NB4 (cell line): Measurements from ENCODE around the gene SLC7A11.

Experiments used
- DNase-seq: peaks from one replicate; pipeline ENCODE4 v3.0.0; 2010; ENCODE audit warnings: low read depth
- H3K4me3 ChIP-seq: one replicate; pipeline ENCODE4 v1.5.1; 2011; ENCODE audit warnings: mild to moderate bottlenecking, low read depth, low read length, moderate library complexity
- MYC ChIP-seq: IDR thresholded peaks from 2 replicates; pipeline ENCODE4 v1.6.1; 2011; ENCODE audit warnings: low read depth, low read length
- POLR2A ChIP-seq: IDR thresholded peaks from 2 replicates; pipeline ENCODE4 v1.6.1; 2011; ENCODE audit warnings: mild to moderate bottlenecking; ENCODE audit not compliant: insufficient read length; ENCODE audit errors: extremely low read depth
- TF ChIP-seq, protein P1 (sequence below): IDR thresholded peaks from 2 replicates; pipeline ENCODE4 v1.6.1; 2011; ENCODE audit warnings: low read depth, low read length
- TF ChIP-seq, protein P2 (sequence below): IDR thresholded peaks from one replicate; pipeline ENCODE4 v1.5.1; 2012; ENCODE audit warnings: low read depth, low read length

SLC7A11 gene

DNA sequence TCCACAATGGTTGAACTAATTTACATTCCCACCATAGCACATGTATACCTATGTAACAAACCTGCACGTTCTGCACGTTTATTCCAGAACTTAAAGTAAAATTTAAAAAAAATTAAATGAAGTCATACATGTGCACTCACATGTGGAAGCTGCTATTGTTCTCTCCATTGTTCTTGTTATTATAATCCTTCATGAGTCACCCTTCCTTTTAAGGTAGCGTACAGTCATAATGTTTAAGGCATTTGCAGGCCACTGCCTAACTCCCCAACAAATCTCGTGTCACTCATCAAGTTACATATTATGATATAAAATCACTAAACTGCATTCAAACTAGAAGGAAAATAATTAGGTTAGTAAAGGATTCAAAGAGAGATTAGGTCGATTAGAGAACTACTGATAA is 63.6 kb downstream of the SLC7A11 start:
- TF ChIP-seq POLR2A (no peak), MYC (no peak)
- TF ChIP-seq, protein P1, sequence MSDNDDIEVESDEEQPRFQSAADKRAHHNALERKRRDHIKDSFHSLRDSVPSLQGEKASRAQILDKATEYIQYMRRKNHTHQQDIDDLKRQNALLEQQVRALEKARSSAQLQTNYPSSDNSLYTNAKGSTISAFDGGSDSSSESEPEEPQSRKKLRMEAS, result no peak
- TF ChIP-seq, protein P2, sequence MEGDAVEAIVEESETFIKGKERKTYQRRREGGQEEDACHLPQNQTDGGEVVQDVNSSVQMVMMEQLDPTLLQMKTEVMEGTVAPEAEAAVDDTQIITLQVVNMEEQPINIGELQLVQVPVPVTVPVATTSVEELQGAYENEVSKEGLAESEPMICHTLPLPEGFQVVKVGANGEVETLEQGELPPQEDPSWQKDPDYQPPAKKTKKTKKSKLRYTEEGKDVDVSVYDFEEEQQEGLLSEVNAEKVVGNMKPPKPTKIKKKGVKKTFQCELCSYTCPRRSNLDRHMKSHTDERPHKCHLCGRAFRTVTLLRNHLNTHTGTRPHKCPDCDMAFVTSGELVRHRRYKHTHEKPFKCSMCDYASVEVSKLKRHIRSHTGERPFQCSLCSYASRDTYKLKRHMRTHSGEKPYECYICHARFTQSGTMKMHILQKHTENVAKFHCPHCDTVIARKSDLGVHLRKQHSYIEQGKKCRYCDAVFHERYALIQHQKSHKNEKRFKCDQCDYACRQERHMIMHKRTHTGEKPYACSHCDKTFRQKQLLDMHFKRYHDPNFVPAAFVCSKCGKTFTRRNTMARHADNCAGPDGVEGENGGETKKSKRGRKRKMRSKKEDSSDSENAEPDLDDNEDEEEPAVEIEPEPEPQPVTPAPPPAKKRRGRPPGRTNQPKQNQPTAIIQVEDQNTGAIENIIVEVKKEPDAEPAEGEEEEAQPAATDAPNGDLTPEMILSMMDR, result no peak

DNA sequence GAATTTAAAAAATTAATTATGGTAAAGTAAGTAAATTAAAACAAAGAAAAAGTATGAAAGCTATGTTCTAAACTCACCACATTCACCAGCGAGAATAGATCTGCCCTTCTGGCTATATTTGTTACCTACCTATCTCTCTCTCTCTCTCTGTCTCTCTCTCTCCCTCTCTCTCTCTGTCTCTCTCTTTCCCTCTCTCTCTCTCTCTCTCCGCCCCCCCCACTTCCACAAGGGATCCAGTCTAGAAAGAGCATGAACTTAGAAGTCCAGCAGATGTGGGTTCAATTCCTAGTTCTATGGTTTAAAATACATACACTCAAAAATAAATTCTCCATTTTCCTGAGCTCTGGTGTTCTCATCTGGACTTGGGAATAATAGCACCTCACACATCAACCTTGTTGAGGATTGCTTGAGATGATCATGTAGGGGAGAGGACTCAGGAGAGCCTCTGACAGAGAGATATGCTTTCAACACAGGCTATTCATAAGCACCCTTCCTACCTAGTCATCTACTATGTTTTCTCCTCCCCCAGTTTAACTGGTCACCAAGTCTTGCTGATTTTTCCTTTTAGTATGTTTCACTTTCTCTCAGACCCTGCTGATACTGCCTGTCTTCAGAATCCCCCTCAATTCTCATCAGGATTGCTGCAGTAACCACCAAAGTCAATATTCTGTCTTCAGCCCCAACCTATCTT is 64.7 kb downstream of the SLC7A11 start:
- H3K4me3 ChIP-seq, result no peak overlapping the region
- TF ChIP-seq MYC (no peak), POLR2A (no peak)
- TF ChIP-seq, protein P2, result no peak
- DNase-seq, result no peak

More for the DNA sequence above, 63.6 kb downstream of the SLC7A11 start:
- no peak overlapping the region for H3K4me3 ChIP-seq
- no peak for DNase-seq

DNA sequence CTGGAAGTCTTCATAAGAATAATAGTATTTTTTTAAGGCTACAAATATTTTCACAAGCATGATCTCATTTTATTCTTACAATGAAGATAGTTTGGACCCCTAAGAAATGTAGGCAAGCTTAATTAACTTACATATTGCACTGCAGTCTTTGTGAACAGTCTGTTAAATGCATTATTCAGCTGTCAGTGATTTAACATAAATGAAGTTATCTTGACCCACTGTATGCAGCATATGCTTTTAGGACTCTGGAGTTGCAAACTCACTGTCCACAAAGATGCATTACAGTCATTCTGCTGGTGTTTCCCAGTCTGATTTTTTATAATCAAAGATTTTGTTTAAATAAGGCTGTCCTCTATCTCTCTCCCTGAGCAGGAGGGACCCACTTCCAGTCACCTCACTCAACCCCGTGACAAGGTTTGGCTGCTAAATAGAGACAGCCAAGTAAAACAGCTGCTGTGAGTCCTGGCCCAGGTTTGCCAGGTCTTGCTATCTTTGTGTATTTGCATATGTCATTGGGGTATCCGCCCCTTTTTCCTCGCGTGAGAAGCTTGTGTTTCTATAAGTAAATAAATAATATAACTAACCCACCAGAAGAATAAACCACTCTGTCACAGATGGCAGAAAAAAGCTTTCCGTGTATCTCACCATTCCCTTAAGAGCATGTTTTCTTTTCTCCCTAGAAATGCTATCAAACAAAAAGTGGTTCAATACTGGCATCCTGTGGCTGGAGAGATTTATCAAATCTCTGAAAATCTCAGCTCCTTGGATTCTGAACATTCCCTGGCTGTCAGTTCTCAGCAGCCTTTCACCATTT is 67.0 kb downstream of the SLC7A11 start:
- DNase-seq, result no peak
- H3K4me3 ChIP-seq, result no peak overlapping the region
- TF ChIP-seq MYC (no peak), POLR2A (no peak)
- TF ChIP-seq, protein P2, result no peak
- TF ChIP-seq, protein P1, result no peak

DNA sequence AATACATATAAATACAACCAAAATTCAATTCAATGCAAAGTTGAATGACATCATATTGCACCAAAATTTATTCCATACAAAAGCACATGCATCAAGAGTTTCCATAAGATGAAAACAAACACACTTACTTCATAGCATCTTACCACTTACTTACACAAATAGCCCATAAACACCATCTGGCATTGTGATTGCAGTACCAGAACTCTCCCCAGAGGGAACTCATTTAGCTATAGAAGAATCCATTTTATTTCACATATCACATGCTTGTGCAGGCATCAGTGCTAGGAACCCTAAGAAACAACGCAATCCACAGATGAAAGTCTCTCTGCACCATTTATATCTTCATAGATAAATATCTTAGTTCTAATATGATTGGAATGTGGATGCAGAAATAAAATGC is 77.9 kb downstream of the SLC7A11 start:
- DNase-seq, result no peak
- no peak overlapping the region for H3K4me3 ChIP-seq
- TF ChIP-seq POLR2A (no peak), MYC (no peak)
- TF ChIP-seq, protein P1, result no peak
- TF ChIP-seq, protein P2, result no peak

DNA sequence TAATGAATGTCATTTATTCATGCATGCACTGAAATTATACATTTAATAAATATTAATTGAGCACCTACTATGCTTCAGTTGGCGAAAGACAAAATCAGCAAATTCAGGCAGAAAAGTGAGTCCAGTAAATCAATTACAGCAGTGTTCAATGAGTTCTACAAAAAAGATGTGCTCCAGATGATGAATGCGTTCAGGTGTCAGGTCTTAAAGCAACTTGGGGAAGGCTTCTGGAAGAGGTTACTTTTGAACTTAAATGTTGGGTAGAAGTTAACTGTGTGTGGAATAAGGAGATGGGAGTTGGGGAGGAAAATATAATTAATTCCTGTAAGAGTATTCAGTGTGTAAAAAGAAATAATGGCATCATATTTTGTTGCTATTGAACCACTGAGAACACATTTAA is 79.0 kb downstream of the SLC7A11 start:
- H3K4me3 ChIP-seq, result no peak overlapping the region
- no peak for TF ChIP-seq POLR2A
- TF ChIP-seq, protein P1, result no peak
- no peak for DNase-seq

DNA sequence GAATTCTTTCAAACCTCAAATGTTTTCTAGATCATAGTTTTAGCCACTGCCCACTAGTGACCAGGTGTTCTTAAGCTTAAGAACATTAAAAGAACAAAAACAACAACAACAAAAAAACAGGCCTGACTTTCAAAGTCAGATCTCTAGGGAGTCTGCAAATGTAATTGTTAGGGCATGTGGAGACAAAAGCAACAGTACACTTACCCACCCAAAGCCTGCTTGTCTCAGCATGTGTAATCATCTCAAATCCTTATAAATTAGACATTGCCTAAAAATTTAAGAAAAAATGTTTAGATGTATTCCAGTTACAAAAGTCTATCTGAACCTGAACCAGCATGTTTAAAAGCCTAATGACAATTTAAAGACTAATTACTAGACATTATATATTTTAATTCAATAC is 79.9 kb downstream of the SLC7A11 start:
- TF ChIP-seq MYC, result no peak
- TF ChIP-seq POLR2A, result no peak
- TF ChIP-seq, protein P1, result no peak
- TF ChIP-seq, protein P2, result no peak
- H3K4me3 ChIP-seq, result no peak overlapping the region

More for the DNA sequence above, 79.9 kb downstream of the SLC7A11 start:
- DNase-seq, result no peak
